Small intestine (tissue), 7 donors: ENCODE data around the gene ASIC2. TPM values are rescaled to one million over a fixed set of nuclear protein-coding genes. Genes with fewer than 3 reads are reported as not detected.
A peak's percentile ranks its signal among the peaks of the same experiment; 100 is the strongest.

ENCODE experiments used
- DNase-seq, 2 donors: peaks; one replicate each; pipeline versions ENCODE4 v3.0.0 to v3.0.0-alpha.2; 2013
- FAIRE-seq: peaks from 2 replicates; lab custom pipeline; 2012; peaks lifted over from hg19 to GRCh38; lab: Jason Lieb, UNC
- H3K27ac ChIP-seq, 3 donors: one replicate each; pipeline ENCODE4 v1.5.1; 2013; ENCODE audit warnings: low read length in 2 of 3, mild to moderate bottlenecking in 2 of 3, control low read depth in 1 of 3, inconsistent platforms in 1 of 3, low read depth in 1 of 3, moderate library complexity in 1 of 3
- H3K27me3 ChIP-seq, 3 donors: one replicate each; pipeline ENCODE4 v1.6.1; 2013; ENCODE audit warnings: low read length in 3 of 3, inconsistent platforms in 1 of 3; ENCODE audit not compliant: control insufficient read depth in 3 of 3, insufficient read depth in 3 of 3
- H3K36me3 ChIP-seq, 3 donors: one replicate each; pipeline ENCODE4 v1.6.1; 2013; ENCODE audit warnings: low read length in 3 of 3, inconsistent platforms in 1 of 3, low read depth in 1 of 3, mild to moderate bottlenecking in 1 of 3, moderate library complexity in 1 of 3; ENCODE audit not compliant: control insufficient read depth in 3 of 3, insufficient read depth in 2 of 3
- H3K4me1 ChIP-seq, 3 donors: one replicate each; pipeline ENCODE4 v1.6.1; 2013; ENCODE audit warnings: low read length in 2 of 3, inconsistent platforms in 1 of 3, low read depth in 1 of 3, mild to moderate bottlenecking in 1 of 3, moderate library complexity in 1 of 3; ENCODE audit not compliant: control insufficient read depth in 3 of 3, insufficient read depth in 2 of 3
- H3K4me3 ChIP-seq, 3 donors: one replicate each; pipeline ENCODE4 v1.5.1; 2013; ENCODE audit warnings: low read length in 3 of 3, control low read depth in 1 of 3, inconsistent platforms in 1 of 3, low read depth in 1 of 3, mild to moderate bottlenecking in 1 of 3, moderate library complexity in 1 of 3
- H3K9me3 ChIP-seq, 2 donors: one replicate each; pipeline ENCODE4 v1.6.1; 2013; ENCODE audit warnings: low read depth in 1 of 2, low read length in 1 of 2; ENCODE audit not compliant: control insufficient read depth in 2 of 2, insufficient read depth in 1 of 2
- WGBS, 3 donors: extraction: QIAGEN DNeasy Blood & Tissue Kit; methylation state at CpG; one replicate each; pipeline ENCODE4 v1.1.7; 2013; 5-methylcytosine and 5-hydroxymethylcytosine counted together
- polyA plus RNA-seq, 4 donors: library from polyadenylated mRNA; stranded (reverse) in 3 of 4; unstranded in 1 of 4; fragments of 200-250 nt in 3 of 4; fragments of 120-200 nt in 1 of 4; gene quantifications; one replicate each; pipeline versions ENCODE4 v1.2.1 to v1.2.3, GENCODE V29; 2013
- donor health status: healthy with polysubstance abuse.
- donor health status: control.
- donor health status: control.
- donor health status: Bipolar disorder and iron deficiency.
- donor health status: healthy.

The ASIC2 gene
- polyA plus RNA-seq, 4 donors = 1.5 to 14.4 TPM; not detected in 2

GRCh38 chr17:32964541-32964940 lies 328.6 kb downstream of the ASIC2 start:
- Histone ChIP-seq H3K36me3 (no peaks in the 10 kb centered on the region), H3K9me3 (peaks cover 0 to 2% of the 10 kb centered on the region in 2 donors), H3K27me3 (peaks cover 0 to 2% (median 0%) of the 10 kb centered on the region in 3 donors), H3K4me3 (no peak overlapping the region), H3K4me1 (peaks cover 0 to 34% (median 1%) of the 10 kb centered on the region in 3 donors), H3K27ac (peak overlapping the region in 1 of 3 donors; percentile 47)
- no peak for FAIRE-seq
- WGBS, 3 donors = 80 to 83% (median 82%) methylated on average over 11 of the region's 11 CpGs
- DNase-seq = no peak
